GM19035 (cell line): ENCODE data around the gene L3MBTL1.

ENCODE experiments used
- ATAC-seq: cut with Tn5 transposase; IDR thresholded peaks from one replicate; pipeline ENCODE4 v1.9.1; 2021; ENCODE audit not compliant: unreplicated experiment

Gene L3MBTL1

DNA sequence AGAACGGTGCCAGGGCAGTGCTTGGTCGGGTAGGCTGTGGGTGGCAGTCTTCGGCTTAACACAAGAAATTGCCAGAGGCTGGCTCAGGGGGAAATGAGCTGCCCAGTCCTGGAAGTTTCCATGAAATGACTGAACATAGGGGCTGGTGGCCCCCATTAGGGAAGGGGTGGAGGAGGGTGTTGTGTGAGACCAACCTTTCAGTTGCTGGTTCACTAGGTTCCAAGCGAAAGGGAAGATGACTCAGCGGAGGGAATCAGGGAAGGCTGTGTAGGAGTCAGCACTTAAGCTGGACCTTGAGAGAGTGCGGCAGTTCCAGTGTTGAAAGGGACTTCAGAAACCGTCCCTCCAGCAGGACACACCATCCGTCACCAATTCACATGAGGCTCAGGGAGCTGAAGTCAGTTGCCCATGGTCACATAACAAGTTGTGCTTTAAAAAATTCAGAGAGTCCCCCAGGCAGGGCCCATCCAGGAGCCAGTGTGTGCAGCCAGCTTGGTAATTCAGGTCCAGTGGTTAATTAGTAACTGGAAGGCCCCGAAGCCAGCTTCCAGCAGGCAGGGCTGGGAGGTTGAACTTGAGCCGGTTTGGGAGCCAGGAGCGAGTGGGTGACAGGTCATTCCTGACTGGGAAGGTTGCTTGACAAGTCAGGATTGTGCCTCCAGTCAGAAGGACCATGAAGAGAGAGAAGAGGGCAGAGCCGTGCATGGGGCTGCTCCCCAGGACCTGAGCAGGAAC, 51.1 kb downstream of the L3MBTL1 start, which contains the start of gene SGK2:
Gene SGK2 (plus strand): TSS at position 616 of the 735 bp plus-strand sequence. CDS start 7,469 bp downstream, outside the sequence.
- ATAC-seq = no peak

DNA sequence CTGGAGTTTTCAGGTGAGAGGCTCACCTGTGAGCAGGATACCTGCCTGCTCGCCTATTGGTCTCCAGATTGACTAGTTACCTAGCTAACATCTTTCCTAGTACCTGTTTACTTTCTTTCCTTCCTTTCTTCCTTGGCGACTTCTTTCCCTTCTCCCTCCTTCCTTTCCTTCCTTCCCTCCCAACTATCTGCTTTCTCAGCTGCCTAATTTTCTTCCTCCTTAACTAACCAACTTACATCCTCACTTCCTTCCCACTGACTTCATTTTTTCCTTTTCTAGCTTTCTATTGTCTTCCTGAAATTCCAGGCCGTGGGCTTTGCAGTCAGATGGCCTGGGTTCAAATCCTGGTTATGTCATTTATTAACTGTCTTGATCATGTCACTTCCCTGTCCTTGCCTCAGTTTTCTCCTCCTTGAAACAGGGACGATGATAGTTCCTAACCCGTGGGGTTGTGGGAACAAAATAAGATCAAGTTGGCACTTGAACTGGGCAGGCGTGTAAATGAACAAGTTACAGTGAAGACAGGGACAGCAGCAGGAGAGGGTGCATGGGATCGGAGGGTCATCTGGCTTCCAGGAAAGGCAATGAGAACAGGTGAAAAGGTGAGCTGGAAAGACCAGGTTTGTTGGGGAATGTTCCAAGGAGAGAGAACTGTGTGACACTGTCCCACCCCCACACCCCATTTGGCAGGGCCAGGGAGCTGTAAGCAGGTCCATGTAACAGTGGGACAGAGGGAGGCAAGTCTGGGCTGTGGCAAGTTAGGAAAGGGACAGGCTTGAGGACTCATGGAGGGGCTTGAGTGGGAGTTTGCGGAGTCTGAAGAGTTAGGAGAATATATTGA, 51.9 kb downstream of the L3MBTL1 start:
- no peak for ATAC-seq

DNA sequence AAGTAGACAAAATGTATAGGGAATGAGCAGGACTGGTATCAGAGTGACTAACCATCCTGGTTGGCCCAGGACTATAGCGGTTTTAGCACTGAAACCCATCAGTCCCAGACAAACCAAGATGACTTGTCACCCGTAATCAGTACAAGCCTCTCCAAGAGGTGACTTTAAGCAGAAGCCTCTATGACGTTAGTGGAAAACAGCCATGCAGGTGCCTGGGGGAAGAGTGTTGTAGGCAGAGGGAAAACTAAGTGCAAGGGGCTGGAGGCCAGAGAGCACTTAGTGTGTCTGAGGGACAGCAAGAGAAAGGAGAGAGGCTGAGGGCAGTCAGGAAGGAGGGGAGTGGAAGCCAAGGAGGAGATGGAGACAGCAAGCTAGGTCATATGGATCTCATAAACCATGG, 53.5 kb downstream of the L3MBTL1 start:
- ATAC-seq = no peak

- no peak for ATAC-seq
Observed at GRCh38 chr20:43563429-43563828, 55.9 kb downstream of the L3MBTL1 start.

DNA sequence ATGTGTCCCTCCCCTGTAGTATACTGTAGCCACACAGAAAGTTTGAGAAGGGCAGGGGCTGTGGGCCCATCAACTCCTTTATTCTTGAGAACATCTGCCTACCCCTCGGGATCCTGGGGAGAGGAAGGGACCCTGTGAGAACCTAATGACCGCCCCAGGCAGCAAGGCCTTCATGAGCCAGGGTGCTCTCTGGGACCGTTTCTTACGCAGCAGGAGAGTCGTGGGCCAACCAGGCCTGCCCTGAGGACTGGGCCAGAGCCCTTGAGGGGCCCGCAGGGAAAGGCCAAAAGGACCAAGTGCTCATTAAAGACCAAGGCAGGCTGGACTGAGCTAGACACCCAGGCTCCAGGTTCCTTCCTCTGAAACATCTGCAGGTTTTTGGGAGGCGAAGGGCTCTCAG, 56.5 kb downstream of the L3MBTL1 start:
- ATAC-seq = no peak

GRCh38 chr20:43564455-43564854, 57.0 kb downstream of the L3MBTL1 start:
- ATAC-seq = no peak

- ATAC-seq = no peak
Observed at GRCh38 chr20:43564993-43565757, 57.7 kb downstream of the L3MBTL1 start.

GRCh38 chr20:43565758-43566104, 58.2 kb downstream of the L3MBTL1 start:
- no peak for ATAC-seq

DNA sequence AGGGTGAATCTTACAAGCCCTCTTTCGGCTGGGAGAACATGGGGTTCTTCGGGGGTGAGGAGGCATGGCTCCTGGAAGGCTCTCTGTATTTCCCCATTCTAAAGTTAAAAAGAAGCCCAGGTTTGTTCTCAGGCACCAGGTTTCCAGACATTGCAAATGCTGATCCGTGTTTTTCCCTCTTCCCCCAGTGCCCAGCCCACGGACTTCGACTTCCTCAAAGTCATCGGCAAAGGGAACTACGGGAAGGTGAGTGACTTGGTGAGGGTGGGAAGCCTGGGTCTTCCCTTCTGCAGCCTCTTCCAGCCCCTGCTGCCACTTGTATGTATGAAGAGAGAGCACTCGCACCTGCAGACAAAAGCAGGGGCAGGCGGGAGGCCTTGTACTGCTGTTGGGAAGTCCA, 60.0 kb downstream of the L3MBTL1 start:
- no peak for ATAC-seq

GRCh38 chr20:43568706-43569105, 61.2 kb downstream of the L3MBTL1 start:
- no peak for ATAC-seq

DNA sequence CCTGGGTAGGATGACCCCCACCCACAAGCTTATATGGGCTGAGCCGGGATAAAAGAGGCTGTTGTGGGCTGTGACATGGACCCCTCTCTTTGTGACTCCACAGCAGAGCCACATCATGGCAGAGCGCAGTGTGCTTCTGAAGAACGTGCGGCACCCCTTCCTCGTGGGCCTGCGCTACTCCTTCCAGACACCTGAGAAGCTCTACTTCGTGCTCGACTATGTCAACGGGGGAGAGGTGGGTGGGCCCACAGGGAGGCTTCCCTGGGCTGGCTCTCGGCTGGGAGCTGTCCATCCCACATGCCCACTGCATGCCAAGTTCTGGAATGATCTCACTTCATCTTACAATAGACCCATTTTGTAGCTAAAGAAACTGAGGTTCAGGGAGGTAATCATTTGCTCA, 61.8 kb downstream of the L3MBTL1 start:
- ATAC-seq = no peak

DNA sequence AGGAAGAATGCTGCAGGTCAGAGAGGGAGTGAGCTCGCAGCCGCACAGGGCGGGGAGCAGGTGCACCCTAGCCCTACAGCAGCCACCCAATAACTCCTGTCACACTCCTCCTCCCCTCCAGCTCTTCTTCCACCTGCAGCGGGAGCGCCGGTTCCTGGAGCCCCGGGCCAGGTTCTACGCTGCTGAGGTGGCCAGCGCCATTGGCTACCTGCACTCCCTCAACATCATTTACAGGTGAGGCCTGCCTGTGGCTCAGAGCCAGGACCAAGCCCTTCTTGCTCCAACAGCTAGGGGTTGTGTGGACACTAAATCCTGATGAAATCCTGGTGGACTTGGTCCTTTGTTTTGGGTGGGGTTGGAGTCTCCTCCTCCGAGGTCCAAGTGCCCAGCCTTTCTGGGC, 63.0 kb downstream of the L3MBTL1 start:
- ATAC-seq = no peak

GRCh38 chr20:43571310-43571709, 63.8 kb downstream of the L3MBTL1 start:
- no peak for ATAC-seq

DNA sequence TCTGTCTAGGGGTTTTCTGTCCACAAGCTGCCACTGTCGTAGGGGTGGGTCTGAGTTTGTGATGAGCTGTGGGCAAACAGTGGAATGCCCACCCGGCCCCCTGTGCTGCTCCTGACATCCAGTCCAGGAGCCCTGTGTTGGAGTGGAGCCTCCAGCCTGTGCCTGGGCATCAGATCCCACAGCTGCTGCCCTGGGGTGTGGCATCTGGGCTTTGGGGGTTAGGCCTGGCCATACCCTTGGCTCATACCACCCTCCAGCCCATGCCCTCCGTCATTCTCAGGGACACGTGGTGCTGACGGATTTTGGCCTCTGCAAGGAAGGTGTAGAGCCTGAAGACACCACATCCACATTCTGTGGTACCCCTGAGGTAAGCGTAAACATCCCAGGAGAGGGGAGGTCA, 64.3 kb downstream of the L3MBTL1 start:
- no peak for ATAC-seq

GRCh38 chr20:43572891-43573290, 65.4 kb downstream of the L3MBTL1 start:
- ATAC-seq = no peak

DNA sequence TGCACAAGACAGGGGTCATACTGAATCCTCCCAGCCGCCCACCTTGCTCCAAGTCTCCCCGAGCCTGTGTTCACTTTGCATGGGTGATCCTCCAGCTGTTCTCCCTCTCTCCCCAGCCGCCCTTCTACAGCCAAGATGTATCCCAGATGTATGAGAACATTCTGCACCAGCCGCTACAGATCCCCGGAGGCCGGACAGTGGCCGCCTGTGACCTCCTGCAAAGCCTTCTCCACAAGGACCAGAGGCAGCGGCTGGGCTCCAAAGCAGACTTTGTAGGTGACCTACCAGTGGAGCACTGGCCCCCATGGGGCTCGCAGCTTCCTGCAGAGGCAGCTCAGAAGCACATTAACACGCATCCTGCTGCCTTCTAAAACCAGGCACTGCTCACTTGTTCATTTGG, 68.6 kb downstream of the L3MBTL1 start:
- ATAC-seq = no peak

DNA sequence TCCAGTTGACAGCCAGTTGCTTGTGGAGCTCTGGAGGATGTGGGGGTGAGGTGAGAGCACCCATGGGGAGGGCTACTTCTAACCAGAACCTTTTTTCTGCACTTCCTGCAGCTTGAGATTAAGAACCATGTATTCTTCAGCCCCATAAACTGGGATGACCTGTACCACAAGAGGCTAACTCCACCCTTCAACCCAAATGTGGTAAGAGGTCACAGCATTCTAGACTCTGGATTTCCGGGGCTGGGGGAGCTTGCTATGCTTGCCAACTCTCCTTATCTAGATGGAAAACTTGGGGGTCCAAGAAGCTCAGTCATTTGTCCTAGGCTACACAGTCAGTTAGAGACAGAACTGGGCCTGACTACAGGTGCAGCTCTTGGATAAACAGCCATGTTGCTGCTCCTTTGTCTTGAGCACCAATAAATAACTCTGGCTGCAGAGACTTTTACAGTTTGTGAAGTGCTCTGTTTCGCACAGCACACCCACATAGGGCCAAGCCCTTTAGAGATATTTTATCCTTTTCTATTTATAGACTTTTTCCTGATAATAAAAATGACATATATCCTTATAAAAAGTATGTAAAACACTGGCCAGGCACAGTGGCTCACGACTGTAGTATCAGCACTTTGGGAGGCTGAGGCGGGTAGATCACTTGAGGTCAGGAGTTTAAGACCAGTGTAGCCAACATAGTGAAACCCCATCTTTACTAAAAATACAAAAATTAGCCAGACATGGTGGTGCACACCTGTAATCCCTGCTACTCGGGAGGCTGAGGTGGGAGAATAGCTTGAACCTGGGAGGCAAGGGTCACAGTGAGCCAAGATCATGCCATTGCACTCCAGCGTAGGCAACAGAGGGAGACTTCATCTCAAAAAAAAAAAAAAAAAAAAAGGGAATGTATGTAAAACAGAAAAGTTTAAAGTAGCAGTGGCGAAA, 72.6 kb downstream of the L3MBTL1 start:
- no peak for ATAC-seq

DNA sequence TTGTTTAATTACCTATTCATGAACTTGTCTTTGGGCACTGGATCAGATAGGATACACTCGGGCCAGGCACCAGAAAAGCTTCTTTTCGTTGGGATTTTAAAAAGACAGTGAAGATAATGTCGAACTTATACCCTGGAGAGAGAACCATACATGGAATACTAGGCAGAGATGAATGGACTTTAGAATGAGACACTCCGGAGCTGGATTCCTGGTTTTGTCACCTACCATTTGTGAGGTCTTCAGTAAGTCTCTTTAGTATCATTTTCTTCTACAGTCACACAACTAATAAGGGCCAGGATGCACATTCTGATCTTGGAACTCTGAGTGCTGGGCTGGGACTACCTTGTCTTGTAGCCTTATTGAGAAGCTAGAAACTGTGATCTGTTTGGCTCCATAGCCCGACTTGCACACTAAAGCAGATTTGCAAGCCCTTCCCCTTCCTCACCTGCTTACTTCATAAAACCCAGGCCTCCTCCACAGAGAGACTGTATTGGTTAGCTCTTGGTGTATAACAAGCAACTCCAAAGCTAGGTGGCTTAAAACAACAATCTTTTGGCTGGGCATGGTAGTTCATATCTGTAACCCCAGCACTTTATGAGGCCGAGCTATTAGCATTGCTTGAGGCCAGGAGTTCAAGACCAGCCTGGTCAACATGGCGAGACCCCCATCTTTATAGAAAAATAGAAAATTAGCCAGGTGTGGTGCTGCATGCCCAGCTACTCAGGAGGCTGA, 75.8 kb downstream of the L3MBTL1 start:
- no peak for ATAC-seq

- no peak for ATAC-seq
Observed at GRCh38 chr20:43583982-43584432, 76.5 kb downstream of the L3MBTL1 start.
